Measurements from ENCODE around the gene COL6A1. TPM values are rescaled to one million over a fixed set of nuclear protein-coding genes. Genes with fewer than 3 reads are reported as not detected.
"Not testable (repeated sequence)": the region's sequence is repeated elsewhere in the genome, so short reads cannot be mapped to it uniquely, and the experiment has no call there.

The COL6A1 gene
- total RNA-seq, 2 experiments from 2014 or later = 0.74 to 1.6 TPM

DNA sequence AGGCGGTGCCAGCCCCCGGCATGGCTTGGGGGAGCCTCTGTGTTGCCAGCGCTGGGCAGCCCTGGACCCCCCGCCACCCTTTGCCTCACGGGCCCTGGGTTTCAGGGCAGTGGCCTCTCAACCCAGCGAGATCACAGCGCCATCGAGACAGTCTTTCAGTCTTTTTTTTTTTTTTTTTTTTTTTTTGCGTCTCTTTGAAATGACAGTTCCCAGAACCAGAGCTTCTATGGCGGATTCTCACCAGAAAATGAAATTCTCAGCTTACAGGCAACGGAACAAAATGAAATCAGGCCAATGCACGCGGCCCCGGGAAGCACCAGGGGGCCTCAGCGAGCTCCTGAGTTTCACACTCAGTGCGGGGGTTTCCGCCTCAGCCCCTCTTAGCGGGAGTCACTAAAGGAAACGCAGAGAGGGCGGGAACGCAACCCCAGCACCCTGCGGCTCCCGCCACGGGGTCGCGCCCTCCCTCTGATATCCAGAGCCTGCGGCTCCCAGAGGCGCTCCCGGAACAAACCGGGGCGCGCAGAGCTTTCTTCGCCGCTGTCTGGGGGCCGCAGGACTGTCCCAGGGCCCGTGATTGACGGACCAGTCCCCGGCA lies 8.0 kb upstream of the COL6A1 start:
- Mint-ChIP-seq H3K9me3 (no peaks in the 10 kb centered on the region), H3K27ac (peak overlapping the region; percentile 66), H3K4me3 (peak overlapping the region; percentile 70), H3K4me1 (ENCODE audit: low read depth) (peaks cover 19% of the 10 kb centered on the region), H3K36me3 (ENCODE audit: low read depth) (no peaks in the 10 kb centered on the region), H3K27me3 (ENCODE audit: low read depth) (peaks cover 15% of the 10 kb centered on the region)
- CTCF ChIA-PET = interaction anchor here (0.6 to 1.3 kb wide), 4 partner anchors 72 to 352 kb away, joined by 3 to 11 read pairs (median 4); a partner anchor contains a TSS
- intact Hi-C loops (cut with micrococcal nuclease) = loop anchor here (1.0 to 5.0 kb wide), 9 partner anchors 8 to 584 kb away; partner anchors contain the start of genes COL6A1, COL6A2, DIP2A and MCM3AP
- DNase-seq = peak; percentile 93

- Mint-ChIP-seq H3K4me3 (peak overlapping the region; percentile 70), H3K4me1 (ENCODE audit: low read depth) (peaks cover 20% of the 10 kb centered on the region), H3K27me3 (ENCODE audit: low read depth) (peaks cover 16% of the 10 kb centered on the region), H3K27ac (no peak overlapping the region), H3K36me3 (ENCODE audit: low read depth) (no peaks in the 10 kb centered on the region), H3K9me3 (no peaks in the 10 kb centered on the region)
- DNase-seq = no peak
- intact Hi-C loops (cut with micrococcal nuclease) = loop anchor here (5.0 kb wide), 4 partner anchors 313 to 583 kb away; partner anchors contain the start of genes DIP2A, MCM3AP, PCBP3 and YBEY
- CTCF ChIA-PET = interaction anchor here (0.9 to 1.3 kb wide), 3 partner anchors 124 to 352 kb away, joined by 3 to 11 read pairs (median 4); a partner anchor contains a TSS
These were observed 7.2 kb upstream of the COL6A1 start for GRCh38 chr21:45974073-45975019.

DNA sequence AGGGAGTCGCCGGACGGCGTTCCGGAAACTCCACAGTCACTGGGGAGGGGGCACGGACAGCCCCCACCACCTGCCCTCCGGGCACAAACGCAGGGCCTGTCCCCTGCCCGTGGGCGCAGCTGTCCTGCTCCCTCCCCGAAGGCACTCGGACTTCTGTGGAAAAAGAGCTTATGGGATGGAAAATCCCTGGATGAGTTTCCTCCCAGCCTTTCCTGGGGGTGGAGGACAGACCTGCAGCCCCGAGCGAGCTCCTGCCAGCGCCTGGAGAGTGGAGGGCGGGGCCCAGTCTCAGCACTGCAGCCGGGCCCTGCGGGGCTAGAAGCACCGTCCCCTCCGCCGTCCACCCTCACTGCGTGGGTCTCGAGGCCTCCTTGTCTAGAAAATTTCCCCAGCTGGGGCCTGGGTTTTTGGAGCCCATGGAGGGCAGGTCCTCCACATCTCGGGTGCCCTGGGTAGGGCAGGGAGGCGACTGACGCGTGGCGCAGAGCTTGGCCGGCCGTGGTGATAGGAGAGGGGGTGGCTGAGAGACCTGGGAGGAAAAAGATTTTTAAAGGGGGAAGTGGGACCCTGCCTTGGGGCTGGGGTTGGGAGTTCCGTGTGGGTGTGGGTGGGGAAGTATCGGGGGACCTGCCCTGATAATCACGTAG lies 6.4 kb upstream of the COL6A1 start:
- Mint-ChIP-seq H3K4me3 (no peak overlapping the region), H3K27ac (no peak overlapping the region), H3K4me1 (ENCODE audit: low read depth) (peaks cover 20% of the 10 kb centered on the region), H3K27me3 (ENCODE audit: low read depth) (peaks cover 16% of the 10 kb centered on the region), H3K36me3 (ENCODE audit: low read depth) (no peaks in the 10 kb centered on the region), H3K9me3 (no peaks in the 10 kb centered on the region)
- CTCF ChIA-PET = no interaction called here
- intact Hi-C loops (cut with micrococcal nuclease) = no loop called here
- no peak for DNase-seq

DNA sequence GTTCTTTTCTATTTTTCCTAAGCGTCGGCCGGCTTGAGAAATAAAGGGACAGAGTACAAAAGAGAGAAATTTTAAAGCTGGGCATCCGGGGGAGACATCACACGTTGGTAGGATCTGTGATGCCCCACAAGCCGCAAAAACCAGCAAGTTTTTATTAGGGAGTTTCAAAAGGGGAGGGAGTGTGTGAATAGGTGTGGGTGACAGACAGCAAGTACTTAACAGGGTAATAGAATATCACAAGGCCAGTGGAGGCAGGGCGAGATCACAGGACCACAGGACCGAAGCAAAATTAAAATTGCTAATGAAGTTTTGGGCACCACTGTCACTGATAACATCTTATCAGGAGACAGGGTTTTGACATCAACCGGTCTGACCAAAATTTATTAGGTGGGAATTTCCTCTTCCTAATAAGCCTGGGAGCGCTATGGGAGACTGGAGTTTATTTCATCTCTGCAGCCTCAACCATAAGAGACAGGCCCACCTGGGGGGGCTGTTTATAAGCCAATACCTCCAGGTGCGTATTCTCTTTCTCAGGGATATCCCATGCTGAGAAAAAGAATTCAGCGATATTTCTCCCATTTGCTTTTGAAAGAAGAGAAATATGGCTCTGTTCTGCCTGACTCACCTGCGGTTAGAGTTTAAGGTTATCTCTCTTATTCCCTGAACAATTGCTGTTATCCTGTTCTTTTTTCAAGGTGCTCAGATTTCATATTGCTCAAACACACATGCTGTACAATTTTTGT lies 5.7 kb upstream of the COL6A1 start:
- H3K27ac Mint-ChIP-seq; H3K9me3 Mint-ChIP-seq; H3K36me3 Mint-ChIP-seq (ENCODE audit: low read depth); intact Hi-C loops (cut with micrococcal nuclease); DNase-seq; H3K4me3 Mint-ChIP-seq; CTCF ChIA-PET: not testable (repeated sequence)
- Mint-ChIP-seq H3K4me1 (ENCODE audit: low read depth) (peaks cover 20% of the 10 kb centered on the region), H3K27me3 (ENCODE audit: low read depth) (peaks cover 16% of the 10 kb centered on the region)

DNA sequence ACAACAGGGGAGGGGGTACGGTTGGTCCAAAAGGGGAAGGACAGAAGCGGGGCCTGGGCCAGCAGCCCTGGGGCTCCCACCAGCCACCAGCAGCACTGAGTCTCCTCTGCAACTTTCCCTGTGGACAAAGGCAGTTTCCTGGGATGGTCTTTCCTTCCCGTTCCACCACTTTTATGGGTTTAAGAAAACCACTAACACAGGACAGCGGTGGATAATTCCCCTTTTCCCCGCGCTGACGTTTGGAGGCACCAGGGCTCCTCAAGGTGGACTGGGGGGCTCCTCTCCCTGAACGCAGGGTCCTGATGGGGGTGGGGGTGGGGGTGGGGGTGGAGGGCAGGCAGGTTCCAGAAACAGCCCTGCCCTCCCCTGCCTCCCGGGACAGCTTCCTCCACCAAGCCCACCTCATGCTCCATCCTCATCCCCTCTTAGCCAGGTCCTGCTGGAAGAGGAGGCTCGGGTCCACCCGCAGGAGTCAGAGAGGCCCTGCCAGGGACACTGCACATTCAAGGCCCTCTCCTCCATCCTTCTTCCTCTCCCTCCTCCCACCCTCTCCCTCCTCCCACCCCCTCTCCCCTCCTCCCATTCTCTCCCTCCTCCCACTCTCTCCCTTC lies 4.8 kb upstream of the COL6A1 start:
- no peak overlapping the region for H3K4me3 Mint-ChIP-seq
- intact Hi-C loops (cut with micrococcal nuclease) = no loop called here
- H3K4me1 Mint-ChIP-seq (ENCODE audit: low read depth) = peaks cover 20% of the 10 kb centered on the region
- H3K27ac Mint-ChIP-seq = no peak overlapping the region
- no peaks in the 10 kb centered on the region for H3K36me3 Mint-ChIP-seq (ENCODE audit: low read depth)
- peaks cover 16% of the 10 kb centered on the region for H3K27me3 Mint-ChIP-seq (ENCODE audit: low read depth)
- no peaks in the 10 kb centered on the region for H3K9me3 Mint-ChIP-seq
- CTCF ChIA-PET = no interaction called here
- no peak for DNase-seq

GRCh38 chr21:45977396-45977795 lies 4.2 kb upstream of the COL6A1 start:
- CTCF ChIA-PET = no interaction called here
- no peak overlapping the region for H3K27ac Mint-ChIP-seq
- H3K4me1 Mint-ChIP-seq (ENCODE audit: low read depth) = peaks cover 20% of the 10 kb centered on the region
- no peak for DNase-seq
- H3K36me3 Mint-ChIP-seq (ENCODE audit: low read depth) = no peaks in the 10 kb centered on the region
- no peaks in the 10 kb centered on the region for H3K9me3 Mint-ChIP-seq
- peaks cover 16% of the 10 kb centered on the region for H3K27me3 Mint-ChIP-seq (ENCODE audit: low read depth)
- H3K4me3 Mint-ChIP-seq = no peak overlapping the region
- intact Hi-C loops (cut with micrococcal nuclease) = no loop called here

DNA sequence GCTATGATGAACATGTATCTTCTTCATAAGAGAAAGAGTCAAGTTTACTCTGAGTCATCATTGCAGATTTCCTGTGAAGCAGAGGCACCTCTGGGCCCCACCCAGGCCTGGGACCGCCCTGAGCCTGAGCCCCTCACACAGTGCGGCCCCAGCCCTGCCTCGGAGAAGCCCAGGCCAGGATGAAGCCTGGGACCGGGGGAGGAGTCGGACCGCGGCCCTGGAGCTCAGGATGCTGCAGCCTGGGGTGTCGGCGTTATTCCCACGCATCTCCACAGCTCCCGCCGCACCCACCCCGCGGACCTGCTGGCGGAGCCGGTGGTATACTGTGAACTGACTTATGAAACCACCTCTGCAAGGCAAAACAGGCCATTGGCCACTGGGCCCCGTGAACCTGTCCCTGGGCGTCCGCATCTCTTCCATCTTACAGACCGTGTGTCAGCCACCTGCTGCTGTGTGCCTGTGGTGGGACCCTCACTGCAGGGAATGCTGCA lies 2.4 kb upstream of the COL6A1 start:
- no peak for DNase-seq

GRCh38 chr21:45979651-45980050 lies 1.9 kb upstream of the COL6A1 start:
- Mint-ChIP-seq H3K4me1 (ENCODE audit: low read depth) (peaks cover 14% of the 10 kb centered on the region), H3K27ac (no peak overlapping the region), H3K36me3 (ENCODE audit: low read depth) (no peaks in the 10 kb centered on the region), H3K27me3 (ENCODE audit: low read depth) (peaks cover 14% of the 10 kb centered on the region), H3K4me3 (no peak overlapping the region), H3K9me3 (no peaks in the 10 kb centered on the region)
- DNase-seq = no peak
- intact Hi-C loops (cut with micrococcal nuclease) = no loop called here
- CTCF ChIA-PET = interaction anchor here (1.0 kb wide), 1 partner anchor 10 kb away, joined by 4 read pairs; no protein-coding TSS in a partner anchor

More for the DNA sequence above, 2.4 kb upstream of the COL6A1 start:
- no peaks in the 10 kb centered on the region for H3K36me3 Mint-ChIP-seq (ENCODE audit: low read depth)
- no peak overlapping the region for H3K4me3 Mint-ChIP-seq
- H3K27me3 Mint-ChIP-seq (ENCODE audit: low read depth) = peaks cover 15% of the 10 kb centered on the region
- H3K27ac Mint-ChIP-seq = no peak overlapping the region
- CTCF ChIA-PET = interaction anchor here (1.0 kb wide), 1 partner anchor 10 kb away, joined by 4 read pairs; no protein-coding TSS in a partner anchor
- intact Hi-C loops (cut with micrococcal nuclease) = no loop called here
- H3K4me1 Mint-ChIP-seq (ENCODE audit: low read depth) = peaks cover 16% of the 10 kb centered on the region
- H3K9me3 Mint-ChIP-seq = no peaks in the 10 kb centered on the region

DNA sequence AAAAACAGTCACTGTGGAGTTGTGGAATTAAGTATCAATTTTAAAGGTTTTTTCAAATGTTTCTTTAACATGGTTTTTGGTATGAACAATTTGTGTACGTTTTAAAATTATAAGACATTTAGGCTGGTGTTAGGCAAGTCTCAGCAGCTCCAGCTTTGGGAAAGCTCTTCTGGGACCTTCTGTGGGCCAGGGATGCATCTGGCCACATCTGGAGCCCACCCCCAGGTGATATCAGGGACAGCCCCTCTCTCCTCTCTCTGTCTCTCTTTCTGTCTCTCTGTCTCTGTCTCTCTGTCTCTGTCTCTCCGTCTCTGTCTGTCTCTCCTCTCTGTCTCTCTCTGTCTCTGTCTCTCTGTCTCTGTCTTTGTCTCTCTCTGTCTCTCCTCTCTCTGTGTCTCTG lies 1.3 kb upstream of the COL6A1 start:
- CTCF ChIA-PET = no interaction called here
- intact Hi-C loops (cut with micrococcal nuclease) = no loop called here
- DNase-seq = no peak
- Mint-ChIP-seq H3K4me3 (no peak overlapping the region), H3K36me3 (ENCODE audit: low read depth) (no peaks in the 10 kb centered on the region), H3K27ac (no peak overlapping the region), H3K4me1 (ENCODE audit: low read depth) (peaks cover 10% of the 10 kb centered on the region), H3K27me3 (ENCODE audit: low read depth) (peaks cover 16% of the 10 kb centered on the region), H3K9me3 (no peaks in the 10 kb centered on the region)

DNA sequence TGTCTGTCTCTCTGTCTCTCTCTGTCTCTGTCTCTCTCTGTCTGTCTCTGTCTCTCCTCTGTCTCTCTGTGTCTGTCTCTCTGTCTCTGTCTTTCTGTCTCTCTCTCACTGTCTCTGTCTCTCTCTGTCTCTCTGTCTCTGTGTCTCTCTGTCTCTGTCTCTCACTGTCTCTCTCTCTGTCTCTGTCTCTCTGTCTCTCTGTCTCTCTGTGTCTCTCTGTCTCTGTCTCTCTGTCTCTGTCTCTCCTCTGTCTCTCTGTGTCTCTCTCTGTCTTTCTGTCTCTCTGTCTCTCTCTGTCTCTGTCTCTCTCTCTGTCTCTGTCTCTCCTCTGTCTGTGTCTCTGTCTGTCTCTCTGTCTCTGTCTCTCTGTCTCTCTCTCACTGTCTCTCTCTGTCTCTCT lies 873 bp upstream of the COL6A1 start:
- peaks cover 12% of the 10 kb centered on the region for H3K27me3 Mint-ChIP-seq (ENCODE audit: low read depth)
- no peak for DNase-seq
- H3K27ac Mint-ChIP-seq = no peak overlapping the region
- CTCF ChIA-PET = no interaction called here
- peaks cover 6% of the 10 kb centered on the region for H3K4me1 Mint-ChIP-seq (ENCODE audit: low read depth)
- no peaks in the 10 kb centered on the region for H3K9me3 Mint-ChIP-seq
- H3K36me3 Mint-ChIP-seq (ENCODE audit: low read depth) = no peaks in the 10 kb centered on the region
- no peak overlapping the region for H3K4me3 Mint-ChIP-seq
- intact Hi-C loops (cut with micrococcal nuclease) = loop anchor here (1.0 kb wide), 1 partner anchor 7 kb away; no protein-coding TSS in a partner anchor

GRCh38 chr21:45982092-45982757 lies 655 bp downstream of the COL6A1 start:
- Mint-ChIP-seq H3K9me3 (no peaks in the 10 kb centered on the region), H3K27me3 (ENCODE audit: low read depth) (peaks cover 7% of the 10 kb centered on the region), H3K36me3 (ENCODE audit: low read depth) (no peaks in the 10 kb centered on the region), H3K4me1 (ENCODE audit: low read depth) (peaks cover 6% of the 10 kb centered on the region), H3K27ac (no peak overlapping the region), H3K4me3 (peak overlapping the region; percentile 36)
- no peak for DNase-seq
- CTCF ChIA-PET = interaction anchor here (0.6 kb wide), 1 partner anchor 347 kb away, joined by 3 read pairs; no protein-coding TSS in a partner anchor
- intact Hi-C loops (cut with micrococcal nuclease) = no loop called here
